ENCODE results near the gene EEPD1. TPM values are rescaled to one million over a fixed set of nuclear protein-coding genes. Genes with fewer than 3 reads are reported as not detected.

EEPD1 gene
- polyA plus RNA-seq, 1 of the 3 experiments (the other 2 are of a cell fraction) = 5.0 TPM

- Histone ChIP-seq H3K9me2 (no peaks in the 10 kb centered on the region), H3K79me2 (ENCODE audit: insufficient read depth) (no peaks in the 10 kb centered on the region), H3K36me3 (replicated peaks in 1 of 2; ENCODE audit: control insufficient read depth in 1 of 2, insufficient read depth in 2 of 2, low read length in 1 of 2) (no peaks in the 10 kb centered on the region), H3F3A (replicated peaks; ENCODE audit: insufficient read depth) (no peaks in the 10 kb centered on the region), H4K20me1 (ENCODE audit: insufficient read depth) (no peaks in the 10 kb centered on the region), H3K4me2 (no peak overlapping the region), H3K9ac (no peak overlapping the region), H2AFZ (ENCODE audit: low read depth) (no peak overlapping the region), H3K27ac (ENCODE audit: low read depth in 2 of 2, low read length in 1 of 2) (peak overlapping the region in 1 of 2 experiments; percentile 16; a peak in 1 of 4 replicates), H3K4me1 (ENCODE audit: control insufficient read depth in 1 of 2, insufficient read depth in 2 of 2, low read depth in 1 of 2, low read length in 1 of 2) (peaks cover 0 to 18% of the 10 kb centered on the region in 2 experiments; a peak in 2 of 4 replicates), H3K4me3 (ENCODE audit: low read depth in 2 of 2, low read length in 1 of 2) (no peak overlapping the region), H3K9me3 (no peaks in the 10 kb centered on the region), H3K27me3 (ENCODE audit: insufficient read depth) (no peaks in the 10 kb centered on the region)
- WGBS (ENCODE audit: low lambda C conversion rate) = 92% methylated on average over 6 of the region's 6 CpGs
- ChIA-PET CTCF (interaction anchor here (0.7 to 2.6 kb wide), 9 partner anchors 9 to 280 kb away, joined by 3 to 11 read pairs (median 4); no protein-coding TSS in a partner anchor), POLR2A (interaction anchor here (0.9 kb wide), 1 partner anchor 50 kb away, joined by 3 read pairs; no protein-coding TSS in a partner anchor)
- TF ChIP-seq MAX (IDR thresholded peaks at IDR 0.05; ENCODE audit: low read depth) = no peak
- TF ChIP-seq FOXM1 (IDR thresholded peaks at IDR 0.05; ENCODE audit: low read depth) = no peak
- no peak for TF ChIP-seq FOSL2 (IDR thresholded peaks at IDR 0.05; ENCODE audit: borderline replicate concordance, low read depth)
- TF ChIP-seq GATA2 (CRISPR knock-in tag; IDR thresholded peaks at IDR 0.05) = no peak
- DNase-seq = no peak
Measured at GRCh38 chr7:36264913-36265516, 112.0 kb downstream of the EEPD1 start.

DNA sequence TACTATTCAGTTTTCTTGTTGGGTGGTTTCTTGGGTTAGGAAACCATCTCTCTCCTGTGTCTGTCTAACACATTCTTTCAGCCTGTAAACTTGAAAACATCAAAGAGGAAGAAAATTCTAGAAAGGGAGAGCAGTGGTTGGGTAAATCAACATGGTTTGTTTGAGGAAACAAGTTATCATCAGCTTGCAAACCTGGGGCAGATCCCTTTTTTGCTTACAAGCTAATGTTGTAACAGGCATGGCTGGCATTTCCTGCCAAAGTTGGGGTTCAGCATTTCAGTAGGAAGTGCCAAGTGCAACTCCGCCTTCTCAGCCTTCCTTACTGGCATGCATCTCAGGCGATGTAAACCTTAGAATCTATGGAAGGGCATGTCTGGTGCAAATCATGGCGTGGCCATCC, 112.6 kb downstream of the EEPD1 start:
- ChIA-PET CTCF (interaction anchor here (0.6 to 1.3 kb wide), 3 partner anchors 53 to 280 kb away, joined by 3 to 5 read pairs (median 3); no protein-coding TSS in a partner anchor), POLR2A (no interaction called here)
- H4K20me1 ChIP-seq (ENCODE audit: insufficient read depth) = no peaks in the 10 kb centered on the region
- no peak overlapping the region for H3K4me2 ChIP-seq
- no peaks in the 10 kb centered on the region for H3K79me2 ChIP-seq (ENCODE audit: insufficient read depth)
- H3F3A ChIP-seq (replicated peaks; ENCODE audit: insufficient read depth) = no peaks in the 10 kb centered on the region
- no peak overlapping the region for H2AFZ ChIP-seq (ENCODE audit: low read depth)
- H3K4me3 ChIP-seq (ENCODE audit: low read depth in 2 of 2, low read length in 1 of 2) = no peak overlapping the region
- no peak for DNase-seq
- WGBS (ENCODE audit: low lambda C conversion rate) = 86% methylated on average over 3 of the region's 3 CpGs
- no peaks in the 10 kb centered on the region for H3K36me3 ChIP-seq (replicated peaks in 1 of 2; ENCODE audit: control insufficient read depth in 1 of 2, insufficient read depth in 2 of 2, low read length in 1 of 2)
- H3K9me3 ChIP-seq = no peaks in the 10 kb centered on the region
- no peaks in the 10 kb centered on the region for H3K9me2 ChIP-seq
- TF ChIP-seq YY1 (IDR thresholded peaks at IDR 0.05; ENCODE audit: low read depth) (no peak), SMC3 (IDR thresholded peaks at IDR 0.05; ENCODE audit: low read depth, low read length) (no peak), ELF1 (IDR thresholded peaks at IDR 0.05) (no peak), SIN3A (IDR thresholded peaks at IDR 0.05; ENCODE audit: borderline replicate concordance, low read depth, low read length) (no peak), TAF1 (IDR thresholded peaks at IDR 0.05; ENCODE audit: borderline replicate concordance, low read depth, low read length) (no peak), PBX3 (IDR thresholded peaks at IDR 0.05) (no peak), USF2 (IDR thresholded peaks at IDR 0.05; ENCODE audit: borderline replicate concordance, low read depth, low read length) (no peak), CHD2 (IDR thresholded peaks at IDR 0.05; ENCODE audit: low read length, partially characterized antibody) (no peak), TEAD4 (IDR thresholded peaks at IDR 0.05; ENCODE audit: borderline replicate concordance, insufficient read depth) (no peak), FOSL2 (IDR thresholded peaks at IDR 0.05; ENCODE audit: borderline replicate concordance, low read depth) (no peak), RFX5 (IDR thresholded peaks at IDR 0.05; ENCODE audit: low read length) (no peak), MEF2A (IDR thresholded peaks at IDR 0.05; ENCODE audit: borderline replicate concordance, low read depth) (no peak), GATA2 (CRISPR knock-in tag; IDR thresholded peaks at IDR 0.05) (no peak), FOXM1 (IDR thresholded peaks at IDR 0.05; ENCODE audit: low read depth) (no peak), RAD21 (IDR thresholded peaks at IDR 0.05; ENCODE audit: low read length) (no peak), EP300 (IDR thresholded peaks at IDR 0.05; ENCODE audit: borderline replicate concordance in 1 of 2, low read depth in 1 of 2, low read length in 1 of 2) (no peak), MAX (IDR thresholded peaks at IDR 0.05; ENCODE audit: low read depth) (no peak)
- TF ChIP-seq, protein P1, sequence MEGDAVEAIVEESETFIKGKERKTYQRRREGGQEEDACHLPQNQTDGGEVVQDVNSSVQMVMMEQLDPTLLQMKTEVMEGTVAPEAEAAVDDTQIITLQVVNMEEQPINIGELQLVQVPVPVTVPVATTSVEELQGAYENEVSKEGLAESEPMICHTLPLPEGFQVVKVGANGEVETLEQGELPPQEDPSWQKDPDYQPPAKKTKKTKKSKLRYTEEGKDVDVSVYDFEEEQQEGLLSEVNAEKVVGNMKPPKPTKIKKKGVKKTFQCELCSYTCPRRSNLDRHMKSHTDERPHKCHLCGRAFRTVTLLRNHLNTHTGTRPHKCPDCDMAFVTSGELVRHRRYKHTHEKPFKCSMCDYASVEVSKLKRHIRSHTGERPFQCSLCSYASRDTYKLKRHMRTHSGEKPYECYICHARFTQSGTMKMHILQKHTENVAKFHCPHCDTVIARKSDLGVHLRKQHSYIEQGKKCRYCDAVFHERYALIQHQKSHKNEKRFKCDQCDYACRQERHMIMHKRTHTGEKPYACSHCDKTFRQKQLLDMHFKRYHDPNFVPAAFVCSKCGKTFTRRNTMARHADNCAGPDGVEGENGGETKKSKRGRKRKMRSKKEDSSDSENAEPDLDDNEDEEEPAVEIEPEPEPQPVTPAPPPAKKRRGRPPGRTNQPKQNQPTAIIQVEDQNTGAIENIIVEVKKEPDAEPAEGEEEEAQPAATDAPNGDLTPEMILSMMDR (IDR thresholded peaks at IDR 0.05) = no peak
- H3K27ac ChIP-seq (ENCODE audit: low read depth in 2 of 2, low read length in 1 of 2) = no peak overlapping the region
- peaks cover 0 to 18% of the 10 kb centered on the region in 2 experiments; a peak in 2 of 4 replicates for H3K4me1 ChIP-seq (ENCODE audit: control insufficient read depth in 1 of 2, insufficient read depth in 2 of 2, low read depth in 1 of 2, low read length in 1 of 2)
- no peaks in the 10 kb centered on the region for H3K27me3 ChIP-seq (ENCODE audit: insufficient read depth)
- H3K9ac ChIP-seq = no peak overlapping the region

All from SK-N-SH (cell line).